ENCODE measurements around the gene HCRTR1.

DNA sequence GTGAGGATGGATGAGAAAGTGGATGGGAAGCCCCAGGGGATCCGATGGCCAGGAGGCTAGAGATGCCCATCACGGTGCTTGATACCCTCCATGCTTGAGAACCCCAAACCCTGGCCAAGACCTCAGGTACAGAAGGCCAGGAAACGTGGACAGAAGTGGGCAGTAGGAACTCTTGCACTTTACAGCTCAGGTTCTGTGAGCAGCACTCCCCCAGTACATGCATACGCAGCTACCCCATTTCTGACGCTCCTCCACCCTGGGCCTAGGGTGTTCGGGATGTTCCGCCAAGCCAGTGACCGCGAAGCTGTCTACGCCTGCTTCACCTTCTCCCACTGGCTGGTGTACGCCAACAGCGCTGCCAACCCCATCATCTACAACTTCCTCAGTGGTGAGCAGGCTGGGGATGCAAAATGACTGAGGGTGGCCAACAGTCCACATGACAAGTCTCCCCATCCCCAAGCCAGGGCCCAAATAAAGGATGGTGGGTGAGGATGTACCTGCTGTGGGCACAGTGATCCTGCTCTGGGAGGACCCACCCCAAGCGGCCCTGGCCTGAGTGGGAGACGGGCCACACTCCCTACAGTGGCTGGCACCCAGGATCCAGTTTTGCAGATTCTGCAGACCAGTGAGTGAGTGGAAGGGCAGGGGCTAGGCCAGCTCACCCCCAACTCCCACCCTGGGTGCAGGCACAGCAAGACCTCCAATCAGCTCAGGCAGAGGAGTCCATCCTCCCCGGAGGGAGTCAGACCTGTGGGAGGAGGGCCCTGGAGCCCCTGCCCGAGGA, 7.4 kb downstream of the HCRTR1 start:
- TF ChIP-seq, protein P1, sequence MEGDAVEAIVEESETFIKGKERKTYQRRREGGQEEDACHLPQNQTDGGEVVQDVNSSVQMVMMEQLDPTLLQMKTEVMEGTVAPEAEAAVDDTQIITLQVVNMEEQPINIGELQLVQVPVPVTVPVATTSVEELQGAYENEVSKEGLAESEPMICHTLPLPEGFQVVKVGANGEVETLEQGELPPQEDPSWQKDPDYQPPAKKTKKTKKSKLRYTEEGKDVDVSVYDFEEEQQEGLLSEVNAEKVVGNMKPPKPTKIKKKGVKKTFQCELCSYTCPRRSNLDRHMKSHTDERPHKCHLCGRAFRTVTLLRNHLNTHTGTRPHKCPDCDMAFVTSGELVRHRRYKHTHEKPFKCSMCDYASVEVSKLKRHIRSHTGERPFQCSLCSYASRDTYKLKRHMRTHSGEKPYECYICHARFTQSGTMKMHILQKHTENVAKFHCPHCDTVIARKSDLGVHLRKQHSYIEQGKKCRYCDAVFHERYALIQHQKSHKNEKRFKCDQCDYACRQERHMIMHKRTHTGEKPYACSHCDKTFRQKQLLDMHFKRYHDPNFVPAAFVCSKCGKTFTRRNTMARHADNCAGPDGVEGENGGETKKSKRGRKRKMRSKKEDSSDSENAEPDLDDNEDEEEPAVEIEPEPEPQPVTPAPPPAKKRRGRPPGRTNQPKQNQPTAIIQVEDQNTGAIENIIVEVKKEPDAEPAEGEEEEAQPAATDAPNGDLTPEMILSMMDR (IDR thresholded peaks at IDR 0.05): no peak
- TF ChIP-seq EZH2 (IDR thresholded peaks at IDR 0.05; ENCODE audit: borderline replicate concordance, insufficient read depth, low read depth, low read length, poor library complexity, severe bottlenecking): no peak

Data from B cell (primary cell).